Measurements from ENCODE around the gene MFSD2A. TPM values are rescaled to one million over a fixed set of nuclear protein-coding genes. Genes with fewer than 3 reads are reported as not detected.

MFSD2A gene
- total and polyA plus RNA-seq, 4 donors: 0.37 to 294 (median 171) TPM

DNA sequence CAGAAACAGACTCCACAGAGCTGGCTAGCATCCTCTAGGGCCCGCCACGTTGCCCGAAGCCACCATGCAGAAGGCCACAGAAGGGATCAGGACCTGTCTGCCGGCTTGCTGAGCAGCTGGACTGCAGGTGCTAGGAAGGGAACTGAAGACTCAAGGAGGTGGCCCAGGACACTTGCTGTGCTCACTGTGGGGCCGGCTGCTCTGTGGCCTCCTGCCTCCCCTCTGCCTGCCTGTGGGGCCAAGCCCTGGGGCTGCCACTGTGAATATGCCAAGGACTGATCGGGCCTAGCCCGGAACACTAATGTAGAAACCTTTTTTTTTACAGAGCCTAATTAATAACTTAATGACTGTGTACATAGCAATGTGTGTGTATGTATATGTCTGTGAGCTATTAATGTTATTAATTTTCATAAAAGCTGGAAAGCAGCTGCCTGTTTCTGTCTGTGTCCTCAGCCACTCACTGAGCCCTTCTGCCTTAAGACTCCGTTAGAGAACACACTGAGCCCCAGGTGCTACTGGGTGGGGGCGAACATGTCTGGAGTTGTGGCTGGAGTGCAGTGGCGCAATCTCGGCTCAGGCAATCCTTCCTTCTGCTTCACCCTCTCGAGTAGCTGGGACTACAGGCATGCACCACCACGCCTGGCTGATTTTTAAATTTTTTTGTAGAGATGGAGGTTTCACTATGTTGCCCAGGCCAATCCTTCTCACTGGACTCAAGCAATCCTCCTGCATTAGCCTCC lies 14.8 kb downstream of the MFSD2A start (continued):
- TF ChIP-seq TAF1 (conservative IDR thresholded peaks at IDR 0.05): no peak
- TF ChIP-seq, protein P1, sequence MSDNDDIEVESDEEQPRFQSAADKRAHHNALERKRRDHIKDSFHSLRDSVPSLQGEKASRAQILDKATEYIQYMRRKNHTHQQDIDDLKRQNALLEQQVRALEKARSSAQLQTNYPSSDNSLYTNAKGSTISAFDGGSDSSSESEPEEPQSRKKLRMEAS (IDR thresholded peaks at IDR 0.05): no peak

DNA sequence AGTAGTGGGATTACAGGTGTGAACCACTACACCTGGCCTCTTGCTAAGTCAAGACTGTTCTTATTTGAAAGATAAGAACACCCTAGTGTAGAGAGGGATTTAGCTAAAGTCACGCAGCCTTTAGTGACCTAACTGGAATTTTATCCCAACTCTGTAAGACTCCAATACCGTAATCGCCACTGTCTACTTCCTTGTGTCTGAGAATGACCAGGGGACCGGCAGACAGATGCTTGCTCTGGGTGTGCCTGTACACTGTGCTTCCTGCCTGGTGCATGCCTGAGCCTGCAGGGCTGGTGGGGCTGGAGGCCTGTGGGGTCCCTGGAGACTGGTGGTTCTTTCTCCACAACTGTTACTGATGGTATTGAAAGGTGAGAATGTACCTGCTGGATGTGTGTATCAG lies 15.3 kb downstream of the MFSD2A start:
- no peaks in the 10 kb centered on the region for H3K27me3 ChIP-seq (ENCODE audit: control insufficient read depth in 4 of 4, insufficient read depth in 4 of 4, low read length in 3 of 4)
- no peak for DNase-seq (ENCODE audit: low spot score)
- no peak for TF ChIP-seq RXRA (IDR thresholded peaks at IDR 0.05)
- no peak for TF ChIP-seq SP1 (IDR thresholded peaks at IDR 0.05)
- TF ChIP-seq, protein P2, sequence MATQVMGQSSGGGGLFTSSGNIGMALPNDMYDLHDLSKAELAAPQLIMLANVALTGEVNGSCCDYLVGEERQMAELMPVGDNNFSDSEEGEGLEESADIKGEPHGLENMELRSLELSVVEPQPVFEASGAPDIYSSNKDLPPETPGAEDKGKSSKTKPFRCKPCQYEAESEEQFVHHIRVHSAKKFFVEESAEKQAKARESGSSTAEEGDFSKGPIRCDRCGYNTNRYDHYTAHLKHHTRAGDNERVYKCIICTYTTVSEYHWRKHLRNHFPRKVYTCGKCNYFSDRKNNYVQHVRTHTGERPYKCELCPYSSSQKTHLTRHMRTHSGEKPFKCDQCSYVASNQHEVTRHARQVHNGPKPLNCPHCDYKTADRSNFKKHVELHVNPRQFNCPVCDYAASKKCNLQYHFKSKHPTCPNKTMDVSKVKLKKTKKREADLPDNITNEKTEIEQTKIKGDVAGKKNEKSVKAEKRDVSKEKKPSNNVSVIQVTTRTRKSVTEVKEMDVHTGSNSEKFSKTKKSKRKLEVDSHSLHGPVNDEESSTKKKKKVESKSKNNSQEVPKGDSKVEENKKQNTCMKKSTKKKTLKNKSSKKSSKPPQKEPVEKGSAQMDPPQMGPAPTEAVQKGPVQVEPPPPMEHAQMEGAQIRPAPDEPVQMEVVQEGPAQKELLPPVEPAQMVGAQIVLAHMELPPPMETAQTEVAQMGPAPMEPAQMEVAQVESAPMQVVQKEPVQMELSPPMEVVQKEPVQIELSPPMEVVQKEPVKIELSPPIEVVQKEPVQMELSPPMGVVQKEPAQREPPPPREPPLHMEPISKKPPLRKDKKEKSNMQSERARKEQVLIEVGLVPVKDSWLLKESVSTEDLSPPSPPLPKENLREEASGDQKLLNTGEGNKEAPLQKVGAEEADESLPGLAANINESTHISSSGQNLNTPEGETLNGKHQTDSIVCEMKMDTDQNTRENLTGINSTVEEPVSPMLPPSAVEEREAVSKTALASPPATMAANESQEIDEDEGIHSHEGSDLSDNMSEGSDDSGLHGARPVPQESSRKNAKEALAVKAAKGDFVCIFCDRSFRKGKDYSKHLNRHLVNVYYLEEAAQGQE (IDR thresholded peaks at IDR 0.05): no peak
- no peak for TF ChIP-seq GABPA (IDR thresholded peaks at IDR 0.05 in 1 of 2, conservative IDR thresholded peaks at IDR 0.05 in 1 of 2)
- TF ChIP-seq, protein P3, sequence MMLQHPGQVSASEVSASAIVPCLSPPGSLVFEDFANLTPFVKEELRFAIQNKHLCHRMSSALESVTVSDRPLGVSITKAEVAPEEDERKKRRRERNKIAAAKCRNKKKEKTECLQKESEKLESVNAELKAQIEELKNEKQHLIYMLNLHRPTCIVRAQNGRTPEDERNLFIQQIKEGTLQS (IDR thresholded peaks at IDR 0.05): no peak
- no peak for TF ChIP-seq EGR1 (IDR thresholded peaks at IDR 0.05; ENCODE audit: low read depth in 2 of 2)
- no peak for TF ChIP-seq HNF4A (conservative IDR thresholded peaks at IDR 0.05)
- no peak for TF ChIP-seq HNF4G (IDR thresholded peaks at IDR 0.05)
- TF ChIP-seq, protein P4, sequence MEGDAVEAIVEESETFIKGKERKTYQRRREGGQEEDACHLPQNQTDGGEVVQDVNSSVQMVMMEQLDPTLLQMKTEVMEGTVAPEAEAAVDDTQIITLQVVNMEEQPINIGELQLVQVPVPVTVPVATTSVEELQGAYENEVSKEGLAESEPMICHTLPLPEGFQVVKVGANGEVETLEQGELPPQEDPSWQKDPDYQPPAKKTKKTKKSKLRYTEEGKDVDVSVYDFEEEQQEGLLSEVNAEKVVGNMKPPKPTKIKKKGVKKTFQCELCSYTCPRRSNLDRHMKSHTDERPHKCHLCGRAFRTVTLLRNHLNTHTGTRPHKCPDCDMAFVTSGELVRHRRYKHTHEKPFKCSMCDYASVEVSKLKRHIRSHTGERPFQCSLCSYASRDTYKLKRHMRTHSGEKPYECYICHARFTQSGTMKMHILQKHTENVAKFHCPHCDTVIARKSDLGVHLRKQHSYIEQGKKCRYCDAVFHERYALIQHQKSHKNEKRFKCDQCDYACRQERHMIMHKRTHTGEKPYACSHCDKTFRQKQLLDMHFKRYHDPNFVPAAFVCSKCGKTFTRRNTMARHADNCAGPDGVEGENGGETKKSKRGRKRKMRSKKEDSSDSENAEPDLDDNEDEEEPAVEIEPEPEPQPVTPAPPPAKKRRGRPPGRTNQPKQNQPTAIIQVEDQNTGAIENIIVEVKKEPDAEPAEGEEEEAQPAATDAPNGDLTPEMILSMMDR (IDR thresholded peaks at IDR 0.05; ENCODE audit: low read depth, low read length, missing input control): no peak
- no peak for TF ChIP-seq NR2F2 (IDR thresholded peaks at IDR 0.05)
- TF ChIP-seq, protein P5, sequence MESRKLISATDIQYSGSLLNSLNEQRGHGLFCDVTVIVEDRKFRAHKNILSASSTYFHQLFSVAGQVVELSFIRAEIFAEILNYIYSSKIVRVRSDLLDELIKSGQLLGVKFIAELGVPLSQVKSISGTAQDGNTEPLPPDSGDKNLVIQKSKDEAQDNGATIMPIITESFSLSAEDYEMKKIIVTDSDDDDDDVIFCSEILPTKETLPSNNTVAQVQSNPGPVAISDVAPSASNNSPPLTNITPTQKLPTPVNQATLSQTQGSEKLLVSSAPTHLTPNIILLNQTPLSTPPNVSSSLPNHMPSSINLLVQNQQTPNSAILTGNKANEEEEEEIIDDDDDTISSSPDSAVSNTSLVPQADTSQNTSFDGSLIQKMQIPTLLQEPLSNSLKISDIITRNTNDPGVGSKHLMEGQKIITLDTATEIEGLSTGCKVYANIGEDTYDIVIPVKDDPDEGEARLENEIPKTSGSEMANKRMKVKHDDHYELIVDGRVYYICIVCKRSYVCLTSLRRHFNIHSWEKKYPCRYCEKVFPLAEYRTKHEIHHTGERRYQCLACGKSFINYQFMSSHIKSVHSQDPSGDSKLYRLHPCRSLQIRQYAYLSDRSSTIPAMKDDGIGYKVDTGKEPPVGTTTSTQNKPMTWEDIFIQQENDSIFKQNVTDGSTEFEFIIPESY (IDR thresholded peaks at IDR 0.05): no peak
- TF ChIP-seq JUND (IDR thresholded peaks at IDR 0.05): no peak
- TF ChIP-seq YY1 (IDR thresholded peaks at IDR 0.05): no peak
- TF ChIP-seq FOXA2 (IDR thresholded peaks at IDR 0.05): no peak
- TF ChIP-seq, protein P1 (IDR thresholded peaks at IDR 0.05): no peak
- TF ChIP-seq FOXA1 (IDR thresholded peaks at IDR 0.05): no peak
- TF ChIP-seq TAF1 (conservative IDR thresholded peaks at IDR 0.05): no peak
- no peak for TF ChIP-seq RAD21 (IDR thresholded peaks at IDR 0.05)
- H3K27ac ChIP-seq (ENCODE audit: low read depth in 1 of 2, low read length in 2 of 2): no peak overlapping the region
- H3K9ac ChIP-seq (ENCODE audit: low read depth in 1 of 2, low read length in 2 of 2): no peak overlapping the region
- 88% methylated on average over 4 of the region's 4 CpGs for WGBS
- no peaks in the 10 kb centered on the region for H3K9me3 ChIP-seq (ENCODE audit: control insufficient read depth in 4 of 4, low read length in 3 of 4)
- H3K4me1 ChIP-seq (ENCODE audit: control insufficient read depth in 4 of 4, insufficient read depth in 4 of 4, low read length in 3 of 4): peaks cover 0 to 3% (median 0%) of the 10 kb centered on the region in 4 donors
- no peak overlapping the region for H3K4me3 ChIP-seq (ENCODE audit: low read depth in 1 of 3, low read length in 3 of 3)
- H3K36me3 ChIP-seq (ENCODE audit: control insufficient read depth in 4 of 4, insufficient read depth in 3 of 4, low read depth in 1 of 4, low read length in 3 of 4): peaks cover 27 to 50% (median 37%) of the 10 kb centered on the region in 4 donors

All from liver (tissue), 9 donors.